ENCODE results near the gene MPPED2. TPM values are rescaled to one million over a fixed set of nuclear protein-coding genes. Genes with fewer than 3 reads are reported as not detected.

Gene MPPED2
- polyA plus RNA-seq, 6 donors from 2014 or later = 0.47 to 3.1 (median 2.5) TPM

- DNase-seq (no peak), ATAC-seq (ENCODE audit: low read depth in 2 of 2) (no peak)
- Mint-ChIP-seq H3K9me3 (no peaks in the 10 kb centered on the region), H3K36me3 (no peaks in the 10 kb centered on the region), H3K4me1 (peaks cover 12 to 26% (median 17%) of the 10 kb centered on the region in 3 donors), H3K27ac (peak overlapping the region in 1 of 6 donors; percentile 10), H3K4me3 (peak overlapping the region in 7 of 8 donors; percentile 63 to 89 (median 70)), H3K27me3 (peaks cover 12 to 56% (median 42%) of the 10 kb centered on the region in 3 donors)
These were observed 1.2 kb upstream of the MPPED2 start for GRCh38 chr11:30587269-30587812.

GRCh38 chr11:30585892-30586250 lies 282 bp downstream of the MPPED2 start:
- DNase-seq = no peak
- peak; percentile 5 to 32 for ATAC-seq (ENCODE audit: low read depth in 2 of 2)

GRCh38 chr11:30585125-30585891 lies 845 bp downstream of the MPPED2 start:
- Mint-ChIP-seq H3K36me3 (no peaks in the 10 kb centered on the region), H3K4me3 (peak overlapping the region; percentile 67 to 88 (median 84)), H3K27me3 (peaks cover 17 to 47% (median 35%) of the 10 kb centered on the region in 3 donors), H3K4me1 (peaks cover 12 to 26% (median 17%) of the 10 kb centered on the region in 3 donors), H3K27ac (peak overlapping the region in 2 of 6 donors; percentile 18 to 94), H3K9me3 (no peaks in the 10 kb centered on the region)
- peak; percentile 30 for DNase-seq
- ATAC-seq (ENCODE audit: low read depth in 2 of 2) = peak; percentile 69 to 73

More at GRCh38 chr11:30585892-30586250, 282 bp downstream of the MPPED2 start:
- H3K27me3 Mint-ChIP-seq = peaks cover 17 to 48% (median 35%) of the 10 kb centered on the region in 3 donors
- peaks cover 12 to 26% (median 17%) of the 10 kb centered on the region in 3 donors for H3K4me1 Mint-ChIP-seq
- H3K4me3 Mint-ChIP-seq = peak overlapping the region; percentile 67 to 90 (median 82)
- no peaks in the 10 kb centered on the region for H3K36me3 Mint-ChIP-seq
- no peaks in the 10 kb centered on the region for H3K9me3 Mint-ChIP-seq
- no peak overlapping the region for H3K27ac Mint-ChIP-seq

- peak overlapping the region in 1 of 6 donors; percentile 94 for H3K27ac Mint-ChIP-seq
These were observed 2.5 kb downstream of the MPPED2 start for GRCh38 chr11:30583476-30584280.

GRCh38 chr11:30582726-30583125 lies 3.4 kb downstream of the MPPED2 start:
- no peak for ATAC-seq (ENCODE audit: low read depth in 2 of 2)
- Mint-ChIP-seq H3K9me3 (no peaks in the 10 kb centered on the region), H3K4me3 (peak overlapping the region in 5 of 8 donors; percentile 1 to 83 (median 37))

More at GRCh38 chr11:30583476-30584280, 2.5 kb downstream of the MPPED2 start:
- Mint-ChIP-seq H3K27me3 (peaks cover 17 to 42% (median 35%) of the 10 kb centered on the region in 3 donors), H3K36me3 (no peaks in the 10 kb centered on the region), H3K4me3 (peak overlapping the region; percentile 63 to 88 (median 83)), H3K4me1 (peaks cover 12 to 26% (median 17%) of the 10 kb centered on the region in 3 donors), H3K9me3 (no peaks in the 10 kb centered on the region)
- ATAC-seq (ENCODE audit: low read depth in 2 of 2) = no peak
- DNase-seq = no peak

GRCh38 chr11:30581675-30582074 lies 4.5 kb downstream of the MPPED2 start:
- peaks cover 9 to 18% (median 15%) of the 10 kb centered on the region in 3 donors for H3K4me1 Mint-ChIP-seq
- H3K4me3 Mint-ChIP-seq = peak overlapping the region in 1 of 8 donors; percentile 83
- H3K36me3 Mint-ChIP-seq = no peaks in the 10 kb centered on the region
- H3K27ac Mint-ChIP-seq = no peak overlapping the region
- H3K9me3 Mint-ChIP-seq = no peaks in the 10 kb centered on the region
- no peak for ATAC-seq (ENCODE audit: low read depth in 2 of 2)
- peaks cover 9 to 27% (median 25%) of the 10 kb centered on the region in 3 donors for H3K27me3 Mint-ChIP-seq
- DNase-seq = no peak

More at GRCh38 chr11:30582726-30583125, 3.4 kb downstream of the MPPED2 start:
- Mint-ChIP-seq H3K36me3 (no peaks in the 10 kb centered on the region), H3K4me1 (peaks cover 12 to 26% (median 17%) of the 10 kb centered on the region in 3 donors), H3K27me3 (peaks cover 17 to 38% (median 35%) of the 10 kb centered on the region in 3 donors), H3K27ac (no peak overlapping the region)
- DNase-seq = no peak

- Mint-ChIP-seq H3K27me3 (peaks cover 8 to 25% (median 24%) of the 10 kb centered on the region in 3 donors), H3K9me3 (no peaks in the 10 kb centered on the region), H3K4me1 (peaks cover 8 to 16% (median 12%) of the 10 kb centered on the region in 3 donors), H3K36me3 (no peaks in the 10 kb centered on the region), H3K4me3 (no peak overlapping the region), H3K27ac (no peak overlapping the region)
- no peak for DNase-seq
- no peak for ATAC-seq (ENCODE audit: low read depth in 2 of 2)
These were observed 5.6 kb downstream of the MPPED2 start for GRCh38 chr11:30580573-30580972.

GRCh38 chr11:30579415-30580175 lies 6.6 kb downstream of the MPPED2 start:
- Mint-ChIP-seq H3K4me1 (peaks cover 5 to 12% (median 8%) of the 10 kb centered on the region in 3 donors), H3K27me3 (peaks cover 5 to 20% (median 19%) of the 10 kb centered on the region in 3 donors)
- ATAC-seq (ENCODE audit: low read depth in 2 of 2) = no peak

GRCh38 chr11:30578406-30578805 lies 7.7 kb downstream of the MPPED2 start:
- no peak overlapping the region for H3K27ac Mint-ChIP-seq
- H3K4me1 Mint-ChIP-seq = no peaks in the 10 kb centered on the region
- ATAC-seq (ENCODE audit: low read depth in 2 of 2) (no peak), DNase-seq (no peak)
- H3K36me3 Mint-ChIP-seq = no peaks in the 10 kb centered on the region
- peaks cover 5 to 9% (median 7%) of the 10 kb centered on the region in 3 donors for H3K27me3 Mint-ChIP-seq
- H3K4me3 Mint-ChIP-seq = no peak overlapping the region
- no peaks in the 10 kb centered on the region for H3K9me3 Mint-ChIP-seq

More at GRCh38 chr11:30579415-30580175, 6.6 kb downstream of the MPPED2 start:
- Mint-ChIP-seq H3K9me3 (no peaks in the 10 kb centered on the region), H3K4me3 (no peak overlapping the region), H3K36me3 (no peaks in the 10 kb centered on the region), H3K27ac (no peak overlapping the region)
- DNase-seq = no peak

GRCh38 chr11:30573951-30574350 lies 12.2 kb downstream of the MPPED2 start:
- no peak overlapping the region for H3K27ac Mint-ChIP-seq
- no peak for DNase-seq
- no peaks in the 10 kb centered on the region for H3K36me3 Mint-ChIP-seq
- H3K4me3 Mint-ChIP-seq = no peak overlapping the region
- H3K9me3 Mint-ChIP-seq = no peaks in the 10 kb centered on the region
- no peak for ATAC-seq (ENCODE audit: low read depth in 2 of 2)
- H3K27me3 Mint-ChIP-seq = no peaks in the 10 kb centered on the region
- H3K4me1 Mint-ChIP-seq = no peaks in the 10 kb centered on the region

GRCh38 chr11:30568931-30569330 lies 17.2 kb downstream of the MPPED2 start:
- Mint-ChIP-seq H3K27ac (no peak overlapping the region), H3K4me1 (peaks cover 0 to 9% (median 0%) of the 10 kb centered on the region in 3 donors), H3K36me3 (no peaks in the 10 kb centered on the region), H3K9me3 (no peaks in the 10 kb centered on the region), H3K4me3 (no peak overlapping the region), H3K27me3 (no peaks in the 10 kb centered on the region)
- ATAC-seq (ENCODE audit: low read depth in 2 of 2) = no peak
- DNase-seq = no peak

- Mint-ChIP-seq H3K27me3 (no peaks in the 10 kb centered on the region), H3K4me1 (peaks cover 0 to 10% (median 0%) of the 10 kb centered on the region in 3 donors), H3K4me3 (no peak overlapping the region), H3K36me3 (no peaks in the 10 kb centered on the region), H3K27ac (no peak overlapping the region), H3K9me3 (no peaks in the 10 kb centered on the region)
- DNase-seq (no peak), ATAC-seq (ENCODE audit: low read depth in 2 of 2) (no peak)
These were observed 18.5 kb downstream of the MPPED2 start for GRCh38 chr11:30567644-30568043.

All from naive B cell (primary cell).